Astrocyte (in vitro differentiated cells and primary cell): ENCODE measurements around the gene KCNH2. TPM values are rescaled to one million over a fixed set of nuclear protein-coding genes. Genes with fewer than 3 reads are reported as not detected.

ENCODE experiments used
- DNase-seq: peaks from one replicate; pipeline ENCODE4 v3.0.0-alpha.2; 2010; ENCODE audit warnings: low read depth
- FAIRE-seq: peaks from 2 replicates; lab custom pipeline; 2011; peaks lifted over from hg19 to GRCh38; lab: Jason Lieb, UNC
- H2AFZ ChIP-seq: 2 replicates; pipeline ENCODE4 v1.6.0; 2012; ENCODE audit warnings: low read depth, low read length, inconsistent platforms
- H3K27ac ChIP-seq: 2 replicates; pipeline ENCODE4 v1.5.1; 2011; ENCODE audit warnings: low read depth, low read length, inconsistent platforms
- H3K27me3 ChIP-seq: 2 replicates; pipeline ENCODE4 v1.6.0; 2011; ENCODE audit warnings: low read length, inconsistent platforms; ENCODE audit not compliant: insufficient read depth
- H3K36me3 ChIP-seq: 2 replicates; pipeline ENCODE4 v1.5.1; 2011; ENCODE audit warnings: low read length, inconsistent platforms; ENCODE audit not compliant: insufficient read depth
- H3K4me1 ChIP-seq: 2 replicates; pipeline ENCODE4 v1.5.1; 2011; ENCODE audit warnings: low read length, inconsistent platforms; ENCODE audit not compliant: insufficient read depth
- H3K4me2 ChIP-seq: 2 replicates; pipeline ENCODE4 v1.6.0; 2012; ENCODE audit warnings: low read length, inconsistent platforms
- H3K4me3 ChIP-seq: 2 replicates; pipeline ENCODE4 v1.5.1; 2011; ENCODE audit warnings: low read depth, mild to moderate bottlenecking, low read length, inconsistent platforms; ENCODE audit not compliant: insufficient read depth
- H3K79me2 ChIP-seq: 2 replicates; pipeline ENCODE4 v1.6.0; 2012; ENCODE audit warnings: mild to moderate bottlenecking, low read length, inconsistent platforms; ENCODE audit not compliant: insufficient read depth
- H3K9ac ChIP-seq: 2 replicates; pipeline ENCODE4 v1.6.0; 2012; ENCODE audit warnings: mild to moderate bottlenecking, low read length, inconsistent platforms
- H3K9me3 ChIP-seq: 2 replicates; pipeline ENCODE4 v1.5.1; 2012; ENCODE audit warnings: low read depth, mild to moderate bottlenecking, low read length, inconsistent platforms; ENCODE audit not compliant: insufficient read depth
- H4K20me1 ChIP-seq: 2 replicates; pipeline ENCODE4 v1.6.0; 2012; ENCODE audit warnings: low read length, inconsistent platforms; ENCODE audit not compliant: insufficient read depth
- H3K27ac Mint-ChIP-seq: one replicate; pipeline ENCODE4 v1.8.0; 2021; ENCODE audit warnings: mild to moderate bottlenecking, mixed read lengths; ENCODE audit not compliant: unreplicated experiment
- H3K27me3 Mint-ChIP-seq: one replicate; pipeline ENCODE4 v1.8.0; 2021; ENCODE audit warnings: low read depth, mixed read lengths; ENCODE audit not compliant: unreplicated experiment
- H3K36me3 Mint-ChIP-seq: one replicate; pipeline ENCODE4 v1.8.0; 2021; ENCODE audit warnings: low read depth, mixed read lengths; ENCODE audit not compliant: unreplicated experiment
- H3K4me1 Mint-ChIP-seq: one replicate; pipeline ENCODE4 v1.8.0; 2021; ENCODE audit warnings: low read depth, mixed read lengths; ENCODE audit not compliant: unreplicated experiment
- H3K4me3 Mint-ChIP-seq: one replicate; pipeline ENCODE4 v1.8.0; 2021; ENCODE audit warnings: mild to moderate bottlenecking, moderate library complexity, mixed read lengths; ENCODE audit not compliant: unreplicated experiment
- H3K9me3 Mint-ChIP-seq: one replicate; pipeline ENCODE4 v1.8.0; 2021; ENCODE audit warnings: mild to moderate bottlenecking, mixed read lengths; ENCODE audit not compliant: unreplicated experiment
- EZH2 ChIP-seq: IDR thresholded peaks from 2 replicates; pipeline ENCODE4 v1.6.1; 2012; ENCODE audit warnings: mild to moderate bottlenecking, low read length, inconsistent platforms; ENCODE audit not compliant: insufficient read depth
- total RNA-seq: library from RNA; stranded (reverse); gene quantifications from 2 replicates; pipeline ENCODE4 v1.2.1, GENCODE V29; 2021
- TF ChIP-seq, protein P1 (sequence below): IDR thresholded peaks from 2 replicates; pipeline ENCODE4 v1.5.1; 2011; ENCODE audit warnings: low read depth, mild to moderate bottlenecking, inconsistent platforms, low read length, moderate library complexity; ENCODE audit not compliant: insufficient read depth

The KCNH2 gene
- total RNA-seq, 1 donor from 2014 or later, result 4.6 TPM

DNA sequence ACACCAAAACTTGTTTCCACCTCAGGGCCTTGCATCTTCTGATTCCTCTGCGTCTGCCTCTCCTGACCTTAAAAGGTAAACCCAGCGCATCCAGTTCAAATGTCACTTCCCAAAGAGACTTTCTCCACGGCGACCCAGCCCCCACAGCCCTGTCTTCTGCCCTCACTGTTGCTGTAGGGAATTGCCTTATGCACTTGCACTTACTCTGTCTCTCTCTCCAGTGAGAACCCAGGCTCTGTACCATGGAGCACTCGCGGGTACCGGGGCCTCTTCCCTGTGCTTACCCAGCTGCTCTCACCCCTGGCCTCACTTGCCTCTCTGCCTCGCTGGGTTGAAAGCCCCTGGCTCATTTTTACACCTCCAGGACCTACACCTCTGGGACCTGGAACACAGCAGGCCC lies 77.4 kb downstream of the KCNH2 start:
- Histone ChIP-seq H3K4me1 (peaks cover 20% of the 10 kb centered on the region), H3K27ac (no peak overlapping the region), H4K20me1 (no peaks in the 10 kb centered on the region), H3K4me2 (no peak overlapping the region), H3K79me2 (no peaks in the 10 kb centered on the region), H3K27me3 (no peaks in the 10 kb centered on the region), H3K4me3 (no peak overlapping the region), H3K36me3 (no peaks in the 10 kb centered on the region), H3K9me3 (no peaks in the 10 kb centered on the region), H3K9ac (no peak overlapping the region), H2AFZ (no peak overlapping the region)
- no peak for DNase-seq
- Mint-ChIP-seq H3K4me3 (no peak overlapping the region), H3K9me3 (peaks cover 2% of the 10 kb centered on the region), H3K36me3 (peaks cover 3% of the 10 kb centered on the region), H3K4me1 (peaks cover 18% of the 10 kb centered on the region), H3K27me3 (peaks cover 34% of the 10 kb centered on the region), H3K27ac (no peak overlapping the region)
- TF ChIP-seq, protein P1, sequence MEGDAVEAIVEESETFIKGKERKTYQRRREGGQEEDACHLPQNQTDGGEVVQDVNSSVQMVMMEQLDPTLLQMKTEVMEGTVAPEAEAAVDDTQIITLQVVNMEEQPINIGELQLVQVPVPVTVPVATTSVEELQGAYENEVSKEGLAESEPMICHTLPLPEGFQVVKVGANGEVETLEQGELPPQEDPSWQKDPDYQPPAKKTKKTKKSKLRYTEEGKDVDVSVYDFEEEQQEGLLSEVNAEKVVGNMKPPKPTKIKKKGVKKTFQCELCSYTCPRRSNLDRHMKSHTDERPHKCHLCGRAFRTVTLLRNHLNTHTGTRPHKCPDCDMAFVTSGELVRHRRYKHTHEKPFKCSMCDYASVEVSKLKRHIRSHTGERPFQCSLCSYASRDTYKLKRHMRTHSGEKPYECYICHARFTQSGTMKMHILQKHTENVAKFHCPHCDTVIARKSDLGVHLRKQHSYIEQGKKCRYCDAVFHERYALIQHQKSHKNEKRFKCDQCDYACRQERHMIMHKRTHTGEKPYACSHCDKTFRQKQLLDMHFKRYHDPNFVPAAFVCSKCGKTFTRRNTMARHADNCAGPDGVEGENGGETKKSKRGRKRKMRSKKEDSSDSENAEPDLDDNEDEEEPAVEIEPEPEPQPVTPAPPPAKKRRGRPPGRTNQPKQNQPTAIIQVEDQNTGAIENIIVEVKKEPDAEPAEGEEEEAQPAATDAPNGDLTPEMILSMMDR, result no peak
- TF ChIP-seq EZH2, result no peak
- FAIRE-seq, result no peak

DNA sequence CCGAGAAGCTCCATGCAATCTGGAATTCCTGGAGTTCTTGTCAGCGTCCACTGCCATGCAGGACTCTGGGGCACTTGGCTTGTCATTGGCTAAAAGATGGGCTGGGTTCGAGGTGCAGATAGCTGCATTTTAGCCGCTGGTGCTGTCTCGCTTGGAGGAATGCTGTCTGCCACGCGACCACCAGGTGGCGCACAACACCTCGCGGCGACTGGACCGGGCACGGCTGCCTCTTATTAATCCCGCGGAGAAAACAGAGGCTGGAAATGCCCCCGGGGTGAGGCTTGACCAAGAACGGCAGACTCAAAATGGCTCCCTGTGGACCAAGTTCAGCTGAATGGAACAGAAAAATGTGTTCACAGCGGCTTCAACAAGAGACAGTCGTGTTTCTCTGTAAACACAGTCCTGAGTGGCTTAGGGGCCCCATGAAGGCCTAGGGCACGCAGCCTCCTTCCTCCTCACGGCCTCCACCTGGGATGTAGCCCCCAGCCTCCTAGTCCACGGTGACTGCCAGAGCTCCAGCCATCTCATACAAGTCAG lies 79.6 kb downstream of the KCNH2 start:
- H3K4me2 ChIP-seq, result peak overlapping the region; percentile 48
- H2AFZ ChIP-seq, result peak overlapping the region; percentile 6
- DNase-seq, result peak; percentile 7
- no peak for FAIRE-seq
- no peak overlapping the region for H3K27ac Mint-ChIP-seq
- no peaks in the 10 kb centered on the region for H3K27me3 ChIP-seq
- H3K27me3 Mint-ChIP-seq, result peaks cover 33% of the 10 kb centered on the region
- peaks cover 5% of the 10 kb centered on the region for H3K9me3 Mint-ChIP-seq
- no peaks in the 10 kb centered on the region for H3K36me3 ChIP-seq
- H3K4me3 Mint-ChIP-seq, result no peak overlapping the region
- H3K9me3 ChIP-seq, result peaks cover 3% of the 10 kb centered on the region
- no peaks in the 10 kb centered on the region for H3K79me2 ChIP-seq
- peaks cover 3% of the 10 kb centered on the region for H3K36me3 Mint-ChIP-seq
- no peaks in the 10 kb centered on the region for H4K20me1 ChIP-seq
- no peak overlapping the region for H3K27ac ChIP-seq
- peaks cover 12% of the 10 kb centered on the region for H3K4me1 ChIP-seq
- peaks cover 18% of the 10 kb centered on the region for H3K4me1 Mint-ChIP-seq
- no peak overlapping the region for H3K9ac ChIP-seq
- no peak overlapping the region for H3K4me3 ChIP-seq
- TF ChIP-seq EZH2, result no peak
- TF ChIP-seq, protein P1, result peak; percentile 83
